HK-2 (cell line): ENCODE results near the gene LTC4S.
"Not testable (repeated sequence)": the region's sequence is repeated elsewhere in the genome, so short reads cannot be mapped to it uniquely, and the experiment has no call there.

Source experiments
- DNase-seq: peaks from one replicate; pipeline ENCODE4 v3.0.0-alpha.2; 2018; ENCODE audit not compliant: unreplicated experiment

Gene LTC4S

GRCh38 chr5:179825655-179826182 is 31.9 kb downstream of the LTC4S start:
- no peak for DNase-seq

DNA sequence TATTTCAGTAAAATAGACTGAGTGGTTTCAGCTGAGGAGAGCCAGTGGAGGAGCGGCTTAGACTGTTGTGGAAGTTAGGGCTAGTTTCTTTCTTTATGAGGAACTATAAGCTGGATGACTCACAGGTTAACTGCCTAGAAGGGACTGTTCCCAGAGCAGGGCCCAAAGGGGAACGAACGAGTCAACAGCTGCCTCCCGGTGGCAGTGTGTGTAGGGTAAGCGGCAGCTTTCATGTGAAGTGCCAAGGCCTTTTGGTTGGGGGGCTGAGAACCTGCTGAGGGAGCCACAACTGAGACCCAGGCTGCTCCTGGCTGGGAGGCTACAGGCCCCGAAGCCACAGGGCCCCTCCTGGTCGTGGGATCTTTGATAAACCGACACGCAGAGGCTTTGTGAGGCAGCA is 33.9 kb downstream of the LTC4S start:
- no peak for DNase-seq

- no peak for DNase-seq
Measured at GRCh38 chr5:179828756-179829421, 35.1 kb downstream of the LTC4S start.

DNA sequence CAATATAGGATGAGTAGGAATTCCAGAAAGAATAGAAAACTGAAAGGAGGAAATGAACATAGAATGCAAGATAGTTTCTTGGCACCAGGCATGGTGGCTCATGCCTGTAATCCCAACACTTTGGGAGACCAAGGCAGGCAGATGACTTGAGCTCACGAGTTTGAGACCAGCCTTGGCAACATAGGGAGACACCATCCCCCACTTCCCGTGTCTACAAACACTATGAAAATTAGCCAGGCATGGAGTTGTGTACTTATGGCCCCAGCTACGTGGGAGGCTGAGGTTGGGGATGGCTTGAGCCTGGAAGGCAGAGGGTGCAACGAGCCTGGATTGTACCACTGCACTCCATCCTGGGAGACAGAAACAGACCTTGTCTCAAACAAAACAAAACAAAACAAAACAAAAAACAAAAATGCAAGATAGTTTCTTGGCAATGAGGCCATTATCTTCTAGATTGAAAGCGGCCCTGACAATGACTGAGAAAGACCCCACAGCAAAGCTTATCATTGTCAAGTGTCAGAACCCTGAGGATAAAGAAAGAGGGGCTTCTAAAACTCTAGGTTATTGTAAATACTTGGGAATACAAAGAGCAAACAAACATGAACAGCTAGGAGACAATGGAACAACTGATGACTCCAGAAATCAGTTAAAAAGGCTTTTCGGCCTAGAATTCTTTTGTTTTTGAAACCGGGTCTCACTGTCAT is 36.1 kb downstream of the LTC4S start:
- no peak for DNase-seq

DNA sequence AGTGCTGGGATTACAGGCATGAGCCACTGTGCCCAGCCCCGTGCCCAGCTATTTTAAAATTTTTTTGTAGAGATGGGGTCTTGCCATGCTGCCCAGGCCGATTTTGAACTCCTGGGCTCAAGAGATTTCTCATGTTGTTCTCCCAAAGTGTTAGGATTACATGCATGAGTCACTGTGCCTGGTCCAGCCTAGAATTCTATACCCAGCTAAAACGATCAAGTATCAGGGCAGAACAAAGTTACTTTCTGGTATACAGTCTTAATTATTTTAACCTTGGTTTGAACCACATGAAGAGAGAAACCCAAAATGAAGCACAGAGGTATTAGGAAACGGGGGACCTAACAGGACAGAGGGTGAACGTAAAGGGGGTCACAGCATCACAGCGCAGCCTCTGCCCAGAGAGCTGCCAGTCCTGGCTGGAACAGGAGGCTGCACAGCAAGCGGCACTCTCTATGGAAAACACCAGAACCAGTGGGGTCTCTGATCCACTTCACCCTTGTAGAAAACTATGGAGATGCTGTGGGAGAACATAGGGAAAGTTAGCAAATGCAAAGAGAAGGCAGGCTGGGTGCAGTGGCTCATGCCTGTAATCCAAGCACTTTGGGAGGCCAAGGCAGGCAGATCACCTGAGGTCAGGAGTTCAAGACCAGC is 37.2 kb downstream of the LTC4S start:
- DNase-seq: no peak

DNA sequence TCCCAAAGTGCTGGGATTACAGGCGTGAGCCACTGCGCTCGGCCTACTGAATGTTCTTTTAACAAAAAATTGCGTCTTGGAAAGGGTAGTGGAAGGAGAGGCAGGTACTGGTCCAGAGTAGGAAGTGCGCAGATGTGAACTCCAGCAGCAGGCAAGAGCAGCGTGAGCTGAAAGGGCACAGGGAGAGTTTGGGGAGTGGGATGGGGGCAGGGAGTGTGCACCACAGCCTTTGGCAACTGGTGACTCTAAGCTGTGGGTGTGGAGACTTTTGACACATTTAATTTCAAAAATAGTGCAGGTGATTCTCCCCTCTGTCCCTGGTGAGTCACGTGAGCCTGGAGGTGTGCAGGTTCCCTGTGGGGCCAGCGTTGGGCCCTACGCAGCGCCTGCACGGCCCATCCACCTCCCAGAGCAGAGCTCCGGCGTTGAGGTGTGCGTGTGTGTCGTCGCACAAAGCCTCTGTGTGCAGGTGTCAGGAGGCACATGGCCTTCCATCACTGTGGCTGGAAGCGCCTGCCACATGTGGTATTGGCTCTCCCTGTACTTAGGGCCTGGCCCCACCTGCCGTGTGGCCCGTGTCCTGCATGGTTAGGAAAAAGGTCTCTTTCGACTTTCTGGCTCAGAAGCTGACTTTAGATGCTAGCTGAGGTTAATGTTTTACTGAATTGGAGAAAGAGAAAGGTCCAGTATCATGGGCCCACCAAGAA is 38.4 kb downstream of the LTC4S start:
- DNase-seq: no peak

GRCh38 chr5:179833056-179833708 is 39.4 kb downstream of the LTC4S start:
- DNase-seq: no peak

GRCh38 chr5:179833709-179834070 is 39.9 kb downstream of the LTC4S start:
- DNase-seq: no peak

DNA sequence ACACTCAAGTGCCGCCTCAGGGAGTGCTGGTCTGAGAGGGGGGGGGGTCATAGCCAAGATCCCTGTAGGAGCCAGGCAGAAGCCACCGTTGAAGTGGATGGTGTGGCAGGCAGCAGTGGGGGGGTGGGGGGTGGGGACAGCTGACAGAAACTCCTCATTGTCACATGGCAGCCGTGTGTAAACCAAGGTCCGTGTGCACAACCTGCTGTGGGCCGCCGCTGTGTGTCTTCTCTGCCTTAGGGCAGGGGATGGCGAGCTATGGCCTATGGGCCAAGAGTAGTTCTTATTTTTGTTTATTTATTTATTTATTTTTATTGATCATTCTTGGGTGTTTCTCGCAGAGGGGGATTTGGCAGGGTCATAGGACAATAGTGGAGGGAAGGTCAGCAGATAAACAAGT is 40.3 kb downstream of the LTC4S start:
- no peak for DNase-seq

GRCh38 chr5:179834871-179835270 is 41.1 kb downstream of the LTC4S start:
- not testable (repeated sequence) for DNase-seq

- DNase-seq: no peak
Measured at GRCh38 chr5:179836225-179837019, 42.6 kb downstream of the LTC4S start.

DNA sequence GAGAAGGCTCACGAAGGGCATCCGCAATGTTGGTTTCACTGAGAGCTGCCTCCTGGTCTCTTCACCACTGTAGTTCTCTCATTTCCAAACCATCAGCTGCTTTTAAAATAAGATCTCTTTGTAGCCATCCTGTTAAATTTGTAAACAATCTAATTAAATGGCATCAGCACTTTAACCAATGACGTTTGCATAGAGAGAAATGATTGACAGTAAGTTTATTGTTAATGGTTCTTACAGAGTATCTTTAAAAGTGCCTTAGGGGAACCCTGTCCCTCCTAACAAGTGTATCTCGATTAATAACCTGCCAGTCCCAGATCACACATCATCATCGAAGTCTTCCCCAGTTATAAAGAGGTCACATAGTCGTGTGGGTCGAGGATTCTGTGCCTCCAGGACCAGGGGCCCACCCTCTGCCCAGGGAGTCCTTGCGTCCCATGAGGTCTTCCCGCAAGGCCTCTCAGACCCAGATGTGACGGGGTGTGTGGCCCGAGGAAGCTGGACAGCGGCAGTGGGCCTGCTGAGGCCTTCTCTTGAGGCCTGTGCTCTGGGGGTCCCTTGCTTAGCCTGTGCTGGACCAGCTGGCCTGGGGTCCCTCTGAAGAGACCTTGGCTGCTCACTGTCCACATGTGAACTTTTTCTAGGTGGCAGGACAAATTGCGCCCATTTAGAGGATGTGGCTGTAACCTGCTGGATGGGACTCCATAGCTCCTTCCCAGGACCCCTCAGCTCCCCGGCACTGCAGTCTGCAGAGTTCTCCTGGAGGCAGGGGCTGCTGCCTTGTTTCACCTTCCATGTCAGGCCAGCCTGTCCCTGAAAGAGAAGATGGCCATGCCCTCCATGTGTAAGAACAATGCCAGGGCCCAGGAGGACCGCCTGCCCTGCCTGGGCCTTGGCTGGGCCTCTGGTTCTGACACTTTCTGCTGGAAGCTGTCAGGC is 43.6 kb downstream of the LTC4S start:
- no peak for DNase-seq

GRCh38 chr5:179839328-179840256 is 45.8 kb downstream of the LTC4S start:
- DNase-seq: no peak

GRCh38 chr5:179840321-179840720 is 46.5 kb downstream of the LTC4S start:
- DNase-seq: no peak

DNA sequence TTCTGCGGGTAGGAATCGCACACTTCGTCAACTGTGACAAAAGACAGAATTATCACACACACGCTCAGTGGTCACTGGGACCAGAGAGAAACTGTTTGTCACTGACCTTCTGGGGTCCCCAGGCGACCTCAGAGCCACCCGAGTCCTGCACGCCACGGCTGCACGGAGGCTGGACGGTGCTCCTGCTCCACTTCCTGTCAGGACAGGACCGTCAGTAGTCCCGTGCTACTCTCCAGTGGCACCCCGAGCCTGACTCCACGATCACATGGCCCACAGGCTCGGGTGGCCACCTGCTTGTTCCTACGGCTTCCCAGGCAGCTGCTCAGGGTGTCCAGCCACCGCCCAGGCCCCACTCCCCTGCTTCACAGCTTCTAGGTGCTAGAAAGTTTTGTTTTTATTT is 47.0 kb downstream of the LTC4S start:
- DNase-seq: no peak

GRCh38 chr5:179841621-179842020 is 47.8 kb downstream of the LTC4S start:
- no peak for DNase-seq
